PC-9 (cell line): ENCODE data around the gene ZFAND3.

Experiments used
- CTCF ChIP-seq: fragments of 200-600 bp; sonication (generic); conservative IDR thresholded peaks from 2 replicates; pipeline ENCODE4 v1.6.1; 2017; ENCODE audit warnings: mixed run types, antibody characterized with exemption, mild to moderate bottlenecking, moderate library complexity
- EZH2 ChIP-seq: fragments of 200-600 bp; sonication (generic); IDR thresholded peaks from 2 replicates; pipeline ENCODE4 v1.8.0; 2017; ENCODE audit warnings: antibody characterized with exemption, low read depth

GRCh38 chr6:38194282-38194572 is 374.7 kb downstream of the ZFAND3 start:
- no peak for TF ChIP-seq CTCF
- TF ChIP-seq EZH2, result no peak
